ENCODE measurements around the gene PRKCA. TPM values are rescaled to one million over a fixed set of nuclear protein-coding genes. Genes with fewer than 3 reads are reported as not detected.

The PRKCA gene
- total and polyA plus RNA-seq, 9 of the 15 experiments (the other 6 are each of a cell fraction or from before 2014, with no cell fraction given) = 3.2 to 33.0 (median 17.8) TPM

- H3K79me2 ChIP-seq (ENCODE audit: control insufficient read depth, insufficient read depth, low read length) = no peaks in the 10 kb centered on the region
- no peak overlapping the region for H2AFZ ChIP-seq (ENCODE audit: low read depth, low read length)
- H4K20me1 ChIP-seq (replicated peaks; ENCODE audit: control insufficient read depth, insufficient read depth, low read length) = no peaks in the 10 kb centered on the region
- no peak for DNase-seq (ENCODE audit: extremely low read depth in 1 of 4, low spot score in 3 of 4)
- WGBS (ENCODE audit: insufficient coverage, low coverage, missing lambda C conversion rate) = 14% methylated on average over 6 of the region's 6 CpGs
- POLR2A ChIA-PET = interaction anchor here (0.9 kb wide), 1 partner anchor 150 kb away, joined by 3 read pairs; no protein-coding TSS in a partner anchor
- BruUV-seq (replicated peaks) = no TSS peak
- no peak overlapping the region for H3K4me2 ChIP-seq (ENCODE audit: insufficient read depth, low read length)
- H3K27me3 ChIP-seq (ENCODE audit: control insufficient read depth in 2 of 2, insufficient read depth in 2 of 2, low read length in 2 of 2) = peaks cover 4 to 6% of the 10 kb centered on the region in 2 experiments; a peak in 2 of 5 replicates
- H3K4me3 ChIP-seq = no peak overlapping the region
- H3K9me3 ChIP-seq (replicated peaks; ENCODE audit: control insufficient read depth, insufficient read depth, low read depth, low read length) = no peaks in the 10 kb centered on the region
- H3K9ac ChIP-seq (ENCODE audit: insufficient read depth in 1 of 2, low read depth in 2 of 2, low read length in 2 of 2) = no peak overlapping the region
- H3K4me1 ChIP-seq (replicated peaks in 1 of 2; ENCODE audit: control insufficient read depth in 2 of 2, insufficient read depth in 2 of 2, low read length in 2 of 2) = peaks cover 0 to 6% of the 10 kb centered on the region in 2 experiments; a peak in 3 of 5 replicates
- intact Hi-C loops (cut with micrococcal nuclease) (no loop called here), in situ Hi-C loops (cut with MboI) (loop anchor here (10.0 kb wide), 1 partner anchor 281 kb away; no protein-coding TSS in a partner anchor)
- CTCF ChIA-PET (ENCODE audit: low intra/inter-chr PET ratio) = no interaction called here
- no peaks in the 10 kb centered on the region for H3K36me3 ChIP-seq (ENCODE audit: control insufficient read depth, insufficient read depth, low read length)
- no peak overlapping the region for H3K27ac ChIP-seq (ENCODE audit: extremely low read depth, low read depth, low read length)
- no peaks in the 10 kb centered on the region for H3K9me1 ChIP-seq (ENCODE audit: control insufficient read depth, insufficient read depth, low read length)
- no peak for ATAC-seq
- no peak for FAIRE-seq
- TF ChIP-seq RBFOX2 (IDR thresholded peaks at IDR 0.05; ENCODE audit: low read depth, low read length) = no peak
- no peak for TF ChIP-seq ZC3H11A (IDR thresholded peaks at IDR 0.05; ENCODE audit: low read depth, low read length)
- no peak for TF ChIP-seq ZNF174 (CRISPR knock-in tag; IDR thresholded peaks at IDR 0.05)
- no peak for TF ChIP-seq RHOXF2B (CRISPR knock-in tag; conservative IDR thresholded peaks at IDR 0.05)
- TF ChIP-seq RB1 (IDR thresholded peaks at IDR 0.05; ENCODE audit: low read depth) = no peak
- no peak for TF ChIP-seq ETS1 (conservative IDR thresholded peaks at IDR 0.05; ENCODE audit: control insufficient read depth, low read depth, low read length)
- no peak for TF ChIP-seq THRA (IDR thresholded peaks at IDR 0.05)
- TF ChIP-seq SNRNP70 (optimal IDR thresholded peaks at IDR 0.05; ENCODE audit: low read depth, low read length) = no peak
- no peak for TF ChIP-seq JUNB (CRISPR knock-in tag; conservative IDR thresholded peaks at IDR 0.05)
- no peak for TF ChIP-seq ATF6 (CRISPR knock-in tag; IDR thresholded peaks at IDR 0.05)
- no peak for TF ChIP-seq THRB (CRISPR knock-in tag; conservative IDR thresholded peaks at IDR 0.05)
- TF ChIP-seq TCFL5 (CRISPR knock-in tag; conservative IDR thresholded peaks at IDR 0.05) = no peak
These were observed 19.0 kb upstream of the PRKCA start for GRCh38 chr17:66283296-66283934.

All from K562 (cell line).